ENCODE data around the gene KLF14. TPM values are rescaled to one million over a fixed set of nuclear protein-coding genes. Genes with fewer than 3 reads are reported as not detected.

The KLF14 gene
- total RNA-seq, 1 donor from 2014 or later = not detected

DNA sequence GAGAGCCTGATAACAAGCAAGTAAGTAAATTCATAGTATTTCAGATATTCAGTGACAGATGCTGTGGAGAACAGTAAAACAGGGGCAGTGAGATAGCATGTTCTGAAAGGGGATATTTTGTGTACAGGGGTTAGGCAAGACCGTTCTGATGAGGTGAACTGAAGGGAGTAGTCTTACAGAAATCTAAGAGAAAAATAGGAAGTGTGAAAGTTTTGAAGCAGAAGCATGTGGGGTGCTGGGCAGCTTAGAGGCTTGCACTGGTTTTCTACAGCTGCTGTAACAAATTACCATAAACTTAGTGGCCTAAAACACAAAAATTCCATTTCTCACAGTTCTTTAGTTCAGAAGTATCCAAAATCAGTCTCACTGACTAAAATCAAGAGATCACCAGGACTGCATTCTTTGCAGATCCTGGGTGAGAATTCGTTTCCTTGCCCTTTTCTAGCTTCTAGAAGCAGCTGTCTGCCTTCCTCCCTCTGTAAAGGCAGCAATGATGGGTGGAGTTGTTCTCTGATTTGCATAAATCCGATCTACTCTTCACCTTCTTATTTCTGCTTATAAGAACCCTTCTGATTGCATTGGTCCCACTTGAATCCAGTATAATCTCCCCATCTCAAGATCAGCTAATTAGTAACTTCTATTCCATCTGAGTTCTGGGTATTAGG, 7.5 kb upstream of the KLF14 start:
- ATAC-seq (ENCODE audit: low read depth) (peak; percentile 94), DNase-seq (no peak)
- CTCF ChIA-PET = interaction anchor here (0.6 to 3.5 kb wide), 6 partner anchors 8 to 670 kb away, joined by 3 to 22 read pairs (median 3); partner anchors contain the start of gene KLF14

DNA sequence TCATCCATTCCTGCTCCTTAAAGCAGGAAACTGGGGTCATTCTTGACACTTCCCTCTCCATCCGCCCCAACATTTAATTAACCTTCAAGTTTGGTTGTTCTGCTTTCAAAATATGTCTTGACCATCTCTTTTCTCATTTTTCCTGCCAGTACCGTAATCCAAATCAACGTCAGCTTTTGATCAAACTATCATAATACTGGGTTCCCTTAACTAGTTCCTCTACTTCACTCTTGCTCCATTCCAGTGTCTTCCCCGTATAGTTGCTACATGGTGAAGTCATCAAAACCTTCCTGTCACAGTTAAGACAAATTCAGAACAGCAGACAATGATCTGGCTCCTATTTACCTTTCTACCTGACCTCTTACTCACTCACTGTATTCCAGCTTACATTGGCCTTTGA, 6.6 kb upstream of the KLF14 start:
- ChIA-PET CTCF (interaction anchor here (3.5 kb wide), 1 partner anchor 17 kb away, joined by 22 read pairs; no protein-coding TSS in a partner anchor), POLR2A (no interaction called here)
- DNase-seq = no peak
- TF ChIP-seq, protein P1, sequence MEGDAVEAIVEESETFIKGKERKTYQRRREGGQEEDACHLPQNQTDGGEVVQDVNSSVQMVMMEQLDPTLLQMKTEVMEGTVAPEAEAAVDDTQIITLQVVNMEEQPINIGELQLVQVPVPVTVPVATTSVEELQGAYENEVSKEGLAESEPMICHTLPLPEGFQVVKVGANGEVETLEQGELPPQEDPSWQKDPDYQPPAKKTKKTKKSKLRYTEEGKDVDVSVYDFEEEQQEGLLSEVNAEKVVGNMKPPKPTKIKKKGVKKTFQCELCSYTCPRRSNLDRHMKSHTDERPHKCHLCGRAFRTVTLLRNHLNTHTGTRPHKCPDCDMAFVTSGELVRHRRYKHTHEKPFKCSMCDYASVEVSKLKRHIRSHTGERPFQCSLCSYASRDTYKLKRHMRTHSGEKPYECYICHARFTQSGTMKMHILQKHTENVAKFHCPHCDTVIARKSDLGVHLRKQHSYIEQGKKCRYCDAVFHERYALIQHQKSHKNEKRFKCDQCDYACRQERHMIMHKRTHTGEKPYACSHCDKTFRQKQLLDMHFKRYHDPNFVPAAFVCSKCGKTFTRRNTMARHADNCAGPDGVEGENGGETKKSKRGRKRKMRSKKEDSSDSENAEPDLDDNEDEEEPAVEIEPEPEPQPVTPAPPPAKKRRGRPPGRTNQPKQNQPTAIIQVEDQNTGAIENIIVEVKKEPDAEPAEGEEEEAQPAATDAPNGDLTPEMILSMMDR (IDR thresholded peaks at IDR 0.05) = no peak
- no peaks in the 10 kb centered on the region for H3K36me3 Mint-ChIP-seq (ENCODE audit: low read depth)
- no peaks in the 10 kb centered on the region for H3K4me1 Mint-ChIP-seq
- H3K4me3 Mint-ChIP-seq = no peak overlapping the region
- H3K9me3 Mint-ChIP-seq = no peaks in the 10 kb centered on the region
- intact Hi-C loops (cut with micrococcal nuclease) = no loop called here
- H3K27me3 Mint-ChIP-seq = peaks cover 30% of the 10 kb centered on the region
- H3K27ac Mint-ChIP-seq = no peak overlapping the region
- no peak for ATAC-seq (ENCODE audit: low read depth)

More for the DNA sequence above, 7.5 kb upstream of the KLF14 start:
- intact Hi-C loops (cut with micrococcal nuclease) = no loop called here
- POLR2A ChIA-PET = interaction anchor here (0.7 to 2.1 kb wide), 3 partner anchors 17 to 928 kb away, joined by 3 to 7 read pairs (median 3); no protein-coding TSS in a partner anchor
- no peak overlapping the region for H3K27ac Mint-ChIP-seq
- H3K4me1 Mint-ChIP-seq = no peaks in the 10 kb centered on the region
- TF ChIP-seq, protein P1 (IDR thresholded peaks at IDR 0.05) = no peak
- H3K4me3 Mint-ChIP-seq = no peak overlapping the region
- H3K9me3 Mint-ChIP-seq = no peaks in the 10 kb centered on the region
- H3K36me3 Mint-ChIP-seq (ENCODE audit: low read depth) = no peaks in the 10 kb centered on the region
- peaks cover 23% of the 10 kb centered on the region for H3K27me3 Mint-ChIP-seq

DNA sequence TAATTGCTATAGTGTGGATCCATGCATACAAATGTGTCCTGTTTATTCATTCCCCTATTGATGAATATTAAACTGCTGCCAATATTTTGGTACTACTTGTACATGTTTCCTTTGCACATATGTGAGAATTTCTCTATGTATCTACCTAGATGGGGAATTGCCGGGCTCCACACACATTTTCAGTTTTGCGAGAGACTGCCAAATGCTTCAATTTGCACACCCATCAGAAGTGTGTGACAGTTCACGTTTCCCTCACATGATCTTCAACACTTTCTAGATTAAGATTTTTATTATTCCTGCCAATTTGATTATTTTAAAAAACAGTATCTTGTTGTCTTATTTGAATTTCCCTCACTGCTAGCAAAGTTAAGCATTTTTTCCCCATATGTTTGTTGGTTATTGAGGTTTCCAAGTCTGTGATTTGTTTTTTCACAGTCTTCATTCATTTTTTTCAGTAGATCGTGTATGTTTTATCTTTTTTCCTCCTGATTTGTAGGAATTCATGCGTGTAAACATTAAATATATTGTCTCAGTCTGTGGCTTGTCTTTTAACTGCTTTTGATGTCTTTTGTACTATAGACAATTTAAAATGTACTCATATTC, 2.4 kb upstream of the KLF14 start:
- ATAC-seq (ENCODE audit: low read depth) (no peak), DNase-seq (no peak)
- ChIA-PET POLR2A (no interaction called here), CTCF (interaction anchor here (1.2 kb wide), 1 partner anchor 21 kb away, joined by 3 read pairs; no protein-coding TSS in a partner anchor)
- Mint-ChIP-seq H3K4me3 (no peak overlapping the region), H3K27ac (no peak overlapping the region), H3K4me1 (peaks cover 7% of the 10 kb centered on the region), H3K36me3 (ENCODE audit: low read depth) (no peaks in the 10 kb centered on the region), H3K27me3 (peaks cover 42% of the 10 kb centered on the region), H3K9me3 (no peaks in the 10 kb centered on the region)
- TF ChIP-seq, protein P1 (IDR thresholded peaks at IDR 0.05) = no peak
- intact Hi-C loops (cut with micrococcal nuclease) = loop anchor here (10.0 kb wide), 1 partner anchor 952 kb away; no protein-coding TSS in a partner anchor

DNA sequence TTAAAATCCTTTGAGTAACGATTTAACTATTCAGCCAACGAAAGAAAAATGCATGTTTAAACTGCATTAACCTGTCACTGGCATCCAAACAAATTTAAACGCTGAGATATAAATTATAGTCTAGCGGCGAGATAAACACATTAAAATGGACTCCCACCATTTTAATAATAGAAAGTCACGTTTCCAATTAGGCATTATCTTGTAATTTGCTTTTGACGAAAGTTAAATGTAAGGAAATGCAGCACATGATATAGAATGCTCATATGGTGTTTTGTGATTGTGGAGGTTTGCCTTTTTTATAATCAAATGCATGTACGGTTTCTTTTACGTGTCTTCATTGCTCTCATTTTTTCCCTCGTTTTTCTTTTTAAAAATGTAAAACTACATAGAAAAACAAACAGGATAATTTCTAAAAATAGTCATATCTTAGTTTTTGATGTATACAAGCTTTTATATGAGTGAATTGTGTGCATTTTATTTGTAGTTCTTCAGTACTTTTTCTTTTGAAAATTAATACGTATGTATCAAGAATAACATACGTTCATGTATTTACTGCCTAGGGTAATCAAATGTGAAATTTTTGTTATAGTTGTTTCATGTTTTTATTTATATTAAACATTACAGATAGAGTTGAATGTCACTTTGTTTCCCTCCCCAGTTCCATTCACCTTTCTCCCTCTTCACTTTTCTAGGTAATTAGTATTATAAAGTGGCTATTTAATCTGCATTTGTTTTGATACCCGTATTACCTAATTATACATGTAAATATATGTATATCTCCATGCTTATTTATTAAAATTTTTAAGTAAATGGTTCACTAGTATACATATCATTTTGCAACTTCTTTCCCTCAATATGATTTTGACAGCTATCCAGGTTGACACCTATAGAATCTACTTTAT, 1.1 kb upstream of the KLF14 start:
- Mint-ChIP-seq H3K9me3 (no peaks in the 10 kb centered on the region), H3K27me3 (peaks cover 55% of the 10 kb centered on the region), H3K4me3 (peak overlapping the region; percentile 86), H3K27ac (peak overlapping the region; percentile 69), H3K36me3 (ENCODE audit: low read depth) (no peaks in the 10 kb centered on the region), H3K4me1 (peaks cover 7% of the 10 kb centered on the region)
- TF ChIP-seq, protein P1 (IDR thresholded peaks at IDR 0.05) = no peak
- CTCF ChIA-PET = interaction anchor here (1.2 kb wide), 1 partner anchor 23 kb away, joined by 3 read pairs; no protein-coding TSS in a partner anchor
- intact Hi-C loops (cut with micrococcal nuclease) = loop anchor here (2.0 to 10.0 kb wide), 2 partner anchors 66 to 950 kb away; partner anchors contain the start of gene COPG2
- ATAC-seq (ENCODE audit: low read depth) (no peak), DNase-seq (no peak)
- POLR2A ChIA-PET = no interaction called here

Measured in activated B cell treated with CpG ODN at 0.5 μM for 24 hours (primary cell).